Activated naive CD4-positive, alpha-beta T cell treated with anti-CD3 and anti-CD28 coated beads, Interleukin-2, amount 50 U/mL, for 72 hours (primary cell): Measurements from ENCODE around the gene TMEM119. TPM values are rescaled to one million over a fixed set of nuclear protein-coding genes. Genes with fewer than 3 reads are reported as not detected.

Experiments
- ATAC-seq, 2 donors: fragments of 150-1000 bp; cut with Tn5 transposase; 2 replicates each; pipeline ENCODE4 v1.10.0; 2021; ENCODE audit warnings: mild to moderate bottlenecking in 2 of 2, moderate library complexity in 2 of 2
- DNase-seq, 2 donors: peaks; one replicate each; pipeline ENCODE4 v3.0.0; 2021 to 2022; ENCODE audit warnings: low spot score in 2 of 2
- H3K27ac Mint-ChIP-seq, 2 donors: one replicate each; pipeline ENCODE4 v1.8.0; 2022; ENCODE audit warnings: mild to moderate bottlenecking in 2 of 2, mixed read lengths in 2 of 2
- H3K36me3 Mint-ChIP-seq, 2 donors: one replicate each; pipeline ENCODE4 v1.8.0; 2022; ENCODE audit warnings: mixed read lengths in 2 of 2
- H3K9me3 Mint-ChIP-seq, 2 donors: one replicate each; pipeline ENCODE4 v1.8.0; 2022; ENCODE audit warnings: mixed read lengths in 2 of 2
- total RNA-seq, 2 donors: library from RNA; stranded (reverse); gene quantifications; one replicate each; pipeline ENCODE4 v1.2.3, GENCODE V29; 2022

The TMEM119 gene, protein sequence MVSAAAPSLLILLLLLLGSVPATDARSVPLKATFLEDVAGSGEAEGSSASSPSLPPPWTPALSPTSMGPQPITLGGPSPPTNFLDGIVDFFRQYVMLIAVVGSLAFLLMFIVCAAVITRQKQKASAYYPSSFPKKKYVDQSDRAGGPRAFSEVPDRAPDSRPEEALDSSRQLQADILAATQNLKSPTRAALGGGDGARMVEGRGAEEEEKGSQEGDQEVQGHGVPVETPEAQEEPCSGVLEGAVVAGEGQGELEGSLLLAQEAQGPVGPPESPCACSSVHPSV
- total RNA-seq = under 1 TPM in 1 of 2 donors, not detected in 1; 0.09 TPM

DNA sequence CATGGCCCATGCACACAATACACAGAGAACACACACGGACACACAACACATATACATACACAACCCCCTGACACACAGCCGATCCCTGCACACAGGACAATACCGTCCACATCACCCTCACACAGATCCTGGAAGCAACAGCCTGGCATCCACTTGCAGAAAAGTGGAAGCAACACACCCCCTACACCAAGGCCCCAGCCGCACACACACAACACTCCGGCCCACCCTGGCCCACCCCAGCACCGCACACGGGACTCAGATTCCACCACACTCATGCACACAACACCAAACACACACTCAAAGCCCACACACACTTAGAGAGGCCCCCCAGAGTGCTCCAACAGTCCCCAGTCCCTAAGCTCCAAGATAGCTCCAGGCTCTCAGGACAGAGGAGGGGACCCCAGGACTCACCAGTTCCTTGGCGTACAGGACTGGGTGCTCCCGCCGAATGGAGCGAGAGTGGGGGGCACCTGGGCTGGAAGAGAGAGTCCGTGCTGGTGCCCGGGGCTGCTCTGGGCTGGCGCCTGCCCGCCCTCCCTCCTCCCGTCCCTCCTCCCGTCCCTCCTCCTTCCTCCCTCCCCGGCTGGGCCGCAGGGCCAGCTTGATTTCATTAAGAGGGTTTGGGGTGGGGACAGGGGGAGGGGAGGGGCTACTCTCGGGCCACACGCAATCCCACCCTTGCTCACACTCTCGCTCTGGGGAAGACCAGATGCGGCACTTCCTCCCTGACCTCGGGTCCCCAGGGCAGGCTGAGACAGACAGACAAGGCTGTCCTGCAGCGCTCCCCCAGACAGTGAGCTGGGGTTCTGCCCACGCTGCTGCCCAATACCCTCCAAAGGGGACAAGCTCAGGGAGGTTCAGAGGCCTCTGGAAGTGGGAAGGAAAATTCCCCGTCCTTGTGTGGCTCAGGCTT lies at the start of gene TMEM119:
TSS of gene TMEM119 (minus strand) at position 526 of the 913 bp plus-strand sequence. CDS start 5,701 bp downstream, outside the sequence.
- Mint-ChIP-seq H3K36me3 (no peaks in the 10 kb centered on the region), H3K9me3 (no peaks in the 10 kb centered on the region), H3K27ac (no peak within 1 kb of the TSS)
- DNase-seq (no peak), ATAC-seq (no peak)

DNA sequence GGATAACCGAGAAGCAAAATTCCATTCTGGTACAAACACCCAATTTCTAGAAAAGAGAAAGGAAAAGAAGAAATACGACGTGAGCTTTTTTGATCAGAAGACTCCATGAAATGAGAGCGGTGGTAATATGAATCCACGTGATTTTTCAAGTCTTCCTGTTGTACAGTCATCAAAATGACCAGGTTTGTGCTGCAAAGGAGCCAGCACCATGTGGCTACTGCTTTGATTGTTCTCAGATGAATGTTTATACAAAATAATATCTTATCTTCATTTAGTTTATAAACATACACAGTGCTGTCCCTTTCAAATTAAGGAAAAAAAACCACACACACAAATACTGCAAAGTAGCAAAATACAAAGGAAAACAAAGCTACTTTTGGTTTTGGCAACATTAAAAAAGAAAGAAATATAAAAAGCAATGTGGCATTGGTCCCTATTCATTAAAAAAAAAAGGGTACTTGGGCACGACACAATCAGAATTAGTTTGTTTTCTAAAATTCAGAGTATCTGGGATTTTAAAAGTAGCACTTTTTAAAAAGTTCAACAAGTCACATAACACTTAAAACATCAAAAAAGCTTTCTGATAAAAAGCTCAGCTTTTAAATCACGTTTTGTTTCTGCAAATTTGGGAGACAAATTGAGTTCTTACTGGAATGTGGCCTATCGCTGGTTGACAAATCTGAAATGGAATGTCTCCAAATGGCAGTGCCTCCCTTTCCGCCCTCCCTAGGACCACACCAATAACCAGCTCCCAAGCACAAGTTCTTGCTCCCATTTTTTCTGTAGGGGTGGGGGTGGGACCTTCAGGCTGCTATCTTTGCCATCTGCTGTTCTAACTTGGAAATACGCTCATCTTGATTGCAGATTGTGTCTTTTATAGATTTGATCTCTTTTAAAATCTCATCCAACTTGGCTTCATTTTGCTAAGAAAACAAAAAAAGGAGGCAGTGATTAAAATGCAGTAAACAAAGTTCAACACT lies 49.0 kb upstream of the TMEM119 start:
- peaks cover 5 to 19% of the 10 kb centered on the region in 2 donors for H3K36me3 Mint-ChIP-seq
- peak overlapping the region; percentile 79 to 83 for H3K27ac Mint-ChIP-seq
- H3K9me3 Mint-ChIP-seq = no peaks in the 10 kb centered on the region
- ATAC-seq = peak; percentile 36 to 46
- DNase-seq = no peak

DNA sequence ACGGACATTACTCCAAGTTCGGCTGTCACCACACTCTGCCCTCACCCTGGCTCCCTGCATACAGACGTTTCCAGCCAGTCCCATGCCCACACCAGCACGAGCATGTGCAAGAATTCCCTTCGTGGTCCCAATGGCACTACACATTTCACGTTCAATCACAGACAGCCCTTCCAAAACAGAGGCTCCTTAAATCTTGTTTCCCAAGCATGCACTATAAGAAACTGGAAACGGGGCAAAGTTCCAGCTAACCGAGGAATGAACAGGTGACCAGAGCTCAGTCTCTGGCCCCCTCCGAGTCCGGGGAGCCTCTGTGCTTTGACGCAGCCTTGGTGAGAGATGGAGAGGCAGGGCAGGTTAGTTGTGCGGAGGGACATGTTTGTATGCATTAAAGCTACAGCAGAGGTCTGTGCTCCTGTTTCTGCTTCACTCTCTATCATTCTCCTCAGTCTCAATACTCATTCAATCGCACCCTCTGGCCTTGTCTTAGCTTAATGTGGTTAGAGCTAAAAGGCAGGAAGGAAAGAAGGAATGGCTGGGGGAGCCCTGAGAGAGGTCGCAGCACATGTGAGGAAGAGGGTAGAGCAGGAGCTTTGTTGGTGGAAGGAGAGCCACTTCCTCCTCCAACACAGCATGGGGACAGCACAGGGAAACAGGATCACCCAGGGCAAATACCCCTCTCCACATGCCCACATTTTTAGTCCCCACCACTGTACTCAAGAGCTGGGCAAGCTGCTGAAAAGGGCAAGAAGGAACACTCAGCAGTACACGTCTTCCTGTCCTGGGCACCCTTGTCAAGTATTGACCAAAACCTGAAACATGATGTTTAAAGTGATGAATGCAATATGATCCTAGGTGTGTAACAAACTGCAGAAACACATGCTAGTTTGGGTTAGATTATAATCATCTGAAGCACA lies 48.1 kb upstream of the TMEM119 start:
- Mint-ChIP-seq H3K27ac (peak overlapping the region; percentile 79 to 83), H3K9me3 (no peaks in the 10 kb centered on the region), H3K36me3 (peaks cover 5 to 19% of the 10 kb centered on the region in 2 donors)
- DNase-seq (no peak), ATAC-seq (peak; percentile 22 to 33)

DNA sequence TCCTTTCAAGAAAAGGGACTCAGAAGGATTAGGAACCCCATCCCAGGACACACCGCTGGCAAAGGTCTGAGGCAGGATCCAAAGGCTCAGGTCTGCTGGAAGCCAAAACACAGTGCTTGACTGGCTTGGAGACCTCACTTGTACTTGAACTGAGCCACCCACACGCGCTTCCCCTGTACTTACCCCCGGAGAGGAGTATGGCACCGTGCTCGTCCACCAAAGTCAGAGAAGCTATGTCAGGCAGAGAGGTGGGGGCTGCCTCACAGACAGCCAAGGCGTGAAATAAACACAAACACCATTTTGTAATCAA lies 46.9 kb upstream of the TMEM119 start:
- DNase-seq (no peak), ATAC-seq (no peak)
- H3K27ac Mint-ChIP-seq = peak overlapping the region in 1 of 2 donors; percentile 23
- peaks cover 5 to 19% of the 10 kb centered on the region in 2 donors for H3K36me3 Mint-ChIP-seq
- H3K9me3 Mint-ChIP-seq = no peaks in the 10 kb centered on the region

DNA sequence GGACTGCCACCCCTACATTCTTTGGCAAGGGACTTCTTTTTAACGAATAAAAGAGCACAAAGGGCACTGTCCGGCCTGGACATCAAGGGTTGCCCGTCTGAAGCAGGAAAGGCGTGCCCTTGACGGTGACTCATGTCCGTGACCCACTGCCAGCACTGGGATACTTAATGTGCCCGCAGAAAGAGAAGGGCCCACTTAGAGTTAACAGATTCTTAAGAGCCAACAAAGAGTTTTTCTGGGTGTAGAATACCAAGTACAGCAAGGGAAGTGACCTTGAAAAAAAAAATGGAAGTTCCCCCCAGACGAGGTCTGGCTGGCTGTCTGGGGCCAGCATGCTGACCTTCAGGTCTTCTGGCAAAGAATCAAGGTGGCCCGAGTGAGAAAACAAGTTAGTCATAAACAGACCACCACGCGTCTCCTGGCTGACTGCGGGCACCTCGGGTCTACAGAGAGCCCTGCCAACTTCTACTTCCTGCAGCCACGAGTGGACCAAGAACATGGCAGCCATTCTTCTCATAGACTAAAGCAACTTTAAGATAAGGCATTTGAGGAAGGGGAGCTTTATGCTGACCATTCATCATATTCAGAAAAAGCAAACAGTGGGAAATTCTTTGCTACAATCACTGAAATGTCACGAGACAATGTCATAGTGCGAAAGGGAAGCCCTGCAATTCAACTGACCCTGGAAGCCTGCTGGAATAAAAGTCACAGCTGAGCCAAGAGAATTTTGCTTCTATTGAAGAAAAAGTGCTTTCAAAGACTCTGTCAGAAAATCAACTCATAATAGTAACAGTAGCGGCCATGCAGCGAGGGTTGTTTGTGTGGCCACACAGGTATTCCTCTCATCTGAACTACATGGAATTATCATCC lies 46.3 kb upstream of the TMEM119 start:
- H3K36me3 Mint-ChIP-seq = peaks cover 5 to 19% of the 10 kb centered on the region in 2 donors
- no peak for ATAC-seq
- H3K9me3 Mint-ChIP-seq = no peaks in the 10 kb centered on the region
- DNase-seq = no peak
- H3K27ac Mint-ChIP-seq = no peak overlapping the region

DNA sequence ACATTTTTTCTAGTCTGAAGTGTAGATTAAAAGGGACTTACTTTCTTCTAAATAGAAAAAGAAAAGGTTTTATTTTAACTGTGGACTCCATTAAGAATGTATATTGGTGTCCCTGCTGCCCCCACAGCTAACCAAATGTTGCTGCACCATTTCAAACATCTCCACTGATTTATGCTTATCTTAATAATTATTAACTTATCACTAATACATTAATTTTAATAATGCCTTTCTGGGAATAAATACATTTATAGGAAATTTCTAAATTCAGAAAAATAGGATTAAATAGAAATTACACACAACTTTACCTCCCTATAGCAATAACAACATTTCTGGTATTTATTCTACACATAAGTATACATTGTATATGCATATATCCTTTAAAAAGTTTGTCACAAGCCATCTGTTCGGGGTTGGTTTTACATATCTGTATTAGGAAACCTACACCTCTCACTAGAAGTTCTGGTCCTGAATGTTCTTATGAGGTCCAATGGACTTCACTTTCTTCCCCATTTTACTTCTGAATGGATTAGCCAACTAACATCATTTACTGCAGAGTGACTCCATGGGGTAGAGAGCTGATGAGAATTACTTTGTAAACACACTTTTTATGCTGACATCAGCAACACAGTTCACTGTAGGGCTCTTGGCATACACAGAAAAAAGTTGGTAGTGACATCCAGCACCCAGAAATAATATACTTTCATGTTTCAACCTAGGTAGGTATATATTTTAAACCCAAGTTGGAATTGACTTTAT lies 45.2 kb upstream of the TMEM119 start:
- DNase-seq (no peak), ATAC-seq (no peak)
- no peaks in the 10 kb centered on the region for H3K9me3 Mint-ChIP-seq
- H3K36me3 Mint-ChIP-seq = peaks cover 5 to 19% of the 10 kb centered on the region in 2 donors
- no peak overlapping the region for H3K27ac Mint-ChIP-seq

DNA sequence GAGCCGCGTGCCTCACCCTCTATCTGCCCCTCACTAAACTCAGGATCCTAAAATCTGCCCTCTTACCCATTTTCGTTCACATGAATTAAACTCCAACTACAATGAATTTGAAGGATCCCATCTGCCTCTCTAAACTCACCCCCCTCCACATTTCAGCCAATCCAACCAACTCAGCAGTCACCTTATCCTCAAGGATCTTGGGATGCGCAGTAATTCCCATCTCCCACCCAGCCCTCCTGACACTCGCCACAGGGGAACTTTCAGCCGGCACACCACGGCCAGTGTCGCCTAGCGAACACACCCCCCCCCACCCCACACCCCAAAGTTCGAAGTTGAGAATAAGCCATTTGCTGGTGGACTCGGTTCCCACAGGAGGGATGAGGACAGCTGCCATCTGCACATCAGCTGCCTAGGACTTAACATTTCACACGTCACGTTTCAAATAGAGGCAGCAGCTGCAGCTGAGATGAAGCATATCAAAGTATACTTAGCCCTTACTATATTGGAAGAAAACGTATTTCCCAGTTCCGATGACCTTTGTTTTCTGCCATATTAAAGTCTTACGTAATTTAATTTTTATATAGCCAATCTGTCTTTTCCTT lies 44.5 kb upstream of the TMEM119 start:
- peaks cover 5 to 19% of the 10 kb centered on the region in 2 donors for H3K36me3 Mint-ChIP-seq
- ATAC-seq = no peak
- DNase-seq = no peak
- H3K27ac Mint-ChIP-seq = no peak overlapping the region
- H3K9me3 Mint-ChIP-seq = no peaks in the 10 kb centered on the region

DNA sequence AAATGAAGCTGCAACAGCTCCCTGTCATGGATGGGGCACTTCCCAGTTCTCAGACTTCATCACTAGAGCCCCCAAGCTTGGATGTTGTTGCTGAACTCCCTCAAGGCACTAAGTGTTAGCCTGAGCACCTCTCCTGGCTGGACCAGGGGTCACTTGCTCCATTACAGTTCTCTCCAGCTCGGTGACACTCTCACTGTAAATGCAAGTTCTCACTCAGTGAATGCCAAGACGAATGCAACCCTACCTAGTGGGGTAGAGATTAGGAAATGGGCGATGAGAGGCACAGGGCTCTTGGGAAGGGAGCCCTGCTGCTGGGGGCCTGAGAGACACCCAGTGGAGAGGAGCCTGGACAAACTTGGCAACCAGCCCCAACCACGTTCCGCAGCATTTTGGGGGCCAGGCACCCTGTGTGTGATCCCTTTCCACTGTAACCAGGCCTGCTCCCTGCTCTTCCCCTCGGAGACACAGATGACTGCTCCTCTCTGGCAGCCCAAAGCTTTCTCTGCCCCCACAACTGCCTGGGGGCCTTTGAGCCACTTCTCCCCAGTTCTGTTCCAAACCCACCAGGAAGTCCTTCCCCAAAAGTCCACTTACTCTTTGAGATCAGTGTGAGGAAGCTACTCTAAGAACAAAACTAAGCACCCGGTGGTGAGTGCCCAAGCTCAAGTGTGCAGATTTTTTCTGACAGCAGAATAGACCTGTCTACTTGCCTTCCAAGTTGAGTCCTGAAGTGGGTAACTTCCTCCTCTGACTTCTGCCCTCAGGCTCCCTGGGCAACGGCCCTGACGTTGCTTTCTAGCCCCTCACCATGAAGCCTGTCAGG lies 43.8 kb upstream of the TMEM119 start:
- ATAC-seq (no peak), DNase-seq (no peak)
- Mint-ChIP-seq H3K36me3 (peaks cover 5 to 19% of the 10 kb centered on the region in 2 donors), H3K27ac (no peak overlapping the region), H3K9me3 (no peaks in the 10 kb centered on the region)

DNA sequence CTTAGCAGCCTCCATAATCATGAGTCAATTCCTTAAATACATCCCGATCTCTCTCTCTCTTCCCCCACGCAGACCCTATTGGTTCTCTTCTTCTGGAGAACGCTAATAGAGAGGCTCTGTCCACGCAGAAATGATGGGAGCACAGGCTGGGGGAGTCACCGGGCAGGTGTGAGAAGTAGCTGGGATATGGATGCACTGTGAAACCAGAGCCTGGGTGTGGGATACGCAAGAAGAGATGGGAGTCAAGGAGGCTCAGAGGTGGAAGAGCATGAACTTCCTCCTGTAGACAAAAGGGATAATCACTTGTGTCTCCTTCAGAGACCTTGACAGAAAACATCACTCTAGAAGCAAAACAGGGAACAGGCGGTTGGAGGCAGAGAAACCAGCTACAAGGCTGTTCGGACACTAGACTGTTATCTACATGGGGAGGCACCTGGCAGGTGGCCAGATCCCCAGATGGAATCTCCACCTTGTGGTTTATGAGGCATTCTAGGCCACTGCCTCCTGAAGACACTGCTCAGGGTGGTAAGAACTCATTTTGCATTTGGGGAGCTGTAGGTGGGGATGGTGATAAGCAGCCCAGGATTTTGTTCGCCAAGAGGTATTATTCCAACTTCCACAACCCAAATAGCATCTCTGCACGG lies 43.0 kb upstream of the TMEM119 start:
- DNase-seq = no peak
- Mint-ChIP-seq H3K36me3 (peaks cover 5 to 12% of the 10 kb centered on the region in 2 donors), H3K9me3 (no peaks in the 10 kb centered on the region), H3K27ac (peak overlapping the region in 1 of 2 donors; percentile 44)
- ATAC-seq = no peak

DNA sequence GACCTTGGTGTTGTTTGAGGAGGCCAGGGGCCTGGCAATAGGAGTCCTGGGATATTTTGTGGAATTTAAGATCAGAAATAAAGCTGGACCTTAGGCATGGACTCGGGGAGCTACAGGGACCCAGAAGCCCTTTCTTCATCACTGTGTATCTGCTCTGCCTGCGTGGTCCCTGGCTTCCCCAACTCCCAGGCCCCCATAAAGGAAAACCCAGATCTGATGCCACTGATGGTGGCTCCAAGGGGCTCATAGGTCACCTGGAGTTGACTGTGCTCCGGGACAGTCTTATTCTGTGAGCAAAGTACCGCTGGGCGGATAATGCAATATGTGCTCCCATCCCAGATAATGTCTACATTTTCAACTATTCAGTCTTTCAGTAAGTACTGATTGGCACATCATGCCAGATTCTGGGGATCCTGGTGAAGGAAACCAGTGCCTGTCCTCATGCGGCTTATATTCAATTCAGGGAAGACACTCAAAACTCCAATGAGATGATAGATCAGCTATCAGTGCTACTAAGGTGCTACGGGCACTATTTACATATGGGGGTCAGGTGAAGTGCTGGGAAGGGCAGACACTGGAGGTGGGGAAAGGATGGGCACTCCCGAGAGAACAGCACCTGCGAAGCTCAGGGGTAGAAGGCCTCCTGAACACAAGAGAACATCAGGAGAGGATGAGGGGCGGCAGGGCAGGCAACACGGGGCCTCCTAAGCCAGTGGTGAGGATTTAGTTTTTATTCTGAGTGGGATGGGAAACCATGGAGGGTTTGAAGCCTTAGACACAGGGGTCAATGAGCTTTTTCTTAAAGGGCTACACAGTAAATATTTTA lies 41.3 kb upstream of the TMEM119 start:
- ATAC-seq (no peak), DNase-seq (no peak)
- Mint-ChIP-seq H3K27ac (peak overlapping the region in 1 of 2 donors; percentile 66), H3K36me3 (no peaks in the 10 kb centered on the region), H3K9me3 (no peaks in the 10 kb centered on the region)

DNA sequence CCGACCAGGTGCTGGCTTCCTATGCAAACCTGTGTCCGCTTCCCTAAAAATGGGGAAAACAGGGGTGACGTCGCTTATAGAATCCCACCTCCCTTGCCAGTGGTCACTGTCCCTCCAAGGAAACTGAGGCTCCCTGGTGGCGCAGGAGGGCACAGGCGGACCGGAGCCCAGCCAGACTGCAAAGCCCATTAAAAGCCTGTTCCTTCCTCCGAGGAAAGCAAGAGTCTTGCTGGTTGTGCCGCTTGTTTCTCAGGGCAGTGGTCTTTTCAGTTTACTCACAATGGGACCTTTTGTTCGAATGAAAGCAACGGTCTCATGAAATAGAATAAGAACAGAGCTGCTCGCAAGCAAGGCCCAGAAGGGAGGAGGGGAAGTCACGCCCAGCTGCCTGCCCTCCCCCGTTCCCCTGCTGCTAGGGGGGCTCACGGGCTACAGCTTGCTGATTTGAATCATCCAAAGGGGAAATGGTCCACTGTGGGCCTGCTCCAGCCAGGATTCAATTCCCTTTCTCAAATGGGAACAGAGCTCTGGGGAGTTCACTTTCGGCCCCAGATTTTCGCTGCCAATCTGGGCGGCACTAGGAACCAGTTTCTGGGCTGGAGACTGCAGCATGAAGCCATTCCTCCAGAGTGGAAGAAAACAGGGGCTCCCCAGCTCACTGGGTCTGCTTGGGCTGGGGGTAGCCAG lies 40.4 kb upstream of the TMEM119 start:
- Mint-ChIP-seq H3K27ac (no peak overlapping the region), H3K9me3 (no peaks in the 10 kb centered on the region), H3K36me3 (peaks cover 3 to 8% of the 10 kb centered on the region in 2 donors)
- DNase-seq (no peak), ATAC-seq (no peak)
